Measurements from ENCODE around the gene ZG16. TPM values are rescaled to one million over a fixed set of nuclear protein-coding genes. Genes with fewer than 3 reads are reported as not detected.
A peak's percentile ranks its signal among the peaks of the same experiment; 100 is the strongest.

ZG16 gene
- total RNA-seq, 1 donor from 2014 or later: not detected

DNA sequence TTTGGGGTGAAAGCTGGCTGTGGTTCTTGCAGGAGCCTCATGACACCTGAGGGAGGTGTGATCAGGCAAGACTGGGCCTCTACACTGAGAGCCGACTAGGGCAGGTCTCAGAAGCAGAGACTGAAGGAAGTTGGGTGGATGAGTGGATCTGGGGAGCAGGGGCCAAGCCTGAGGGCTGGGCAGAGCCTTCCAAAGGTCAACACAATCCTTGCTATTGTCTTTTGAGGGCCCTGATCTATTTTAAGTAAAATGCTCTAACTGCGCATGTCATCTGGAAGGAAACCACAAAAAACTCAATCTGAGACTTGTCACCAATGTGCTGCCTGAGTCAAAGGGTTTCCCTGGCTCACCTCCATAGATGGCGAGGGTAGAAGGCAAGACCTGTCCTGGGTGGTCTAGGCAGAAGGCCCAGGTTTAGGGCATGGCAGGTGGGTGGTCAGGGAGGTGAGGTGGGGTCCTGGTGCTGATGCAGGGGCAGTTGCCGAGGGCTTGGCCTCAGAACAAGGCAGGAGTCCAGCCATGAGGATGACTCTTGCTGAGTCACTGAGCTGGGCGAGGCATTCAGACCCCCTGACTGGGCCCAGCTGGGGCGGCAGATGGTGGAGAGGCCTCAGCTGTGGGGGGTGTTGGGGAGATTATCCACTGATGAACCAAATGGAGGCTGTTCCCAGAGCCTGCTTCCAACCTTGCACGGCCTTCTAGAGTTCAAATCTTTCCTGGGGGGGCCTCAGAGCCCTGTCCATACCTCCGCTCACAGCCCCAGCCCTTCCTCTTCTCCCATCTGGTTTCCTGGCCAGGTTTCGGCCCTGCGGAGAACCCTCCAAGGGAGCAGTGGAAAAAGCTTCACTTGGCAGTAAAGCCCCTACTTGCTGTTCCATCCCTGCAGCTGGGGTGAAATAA, 47.3 kb downstream of the ZG16 start:
- Histone ChIP-seq H3K4me3 (peak overlapping the region; percentile 19), H3K36me3 (peaks cover 14% of the 10 kb centered on the region), H3K9me3 (no peaks in the 10 kb centered on the region), H3K4me1 (peaks cover 90% of the 10 kb centered on the region), H3K27ac (peak overlapping the region; percentile 89), H3K27me3 (ENCODE audit: low read depth) (no peaks in the 10 kb centered on the region)
- no peak for ATAC-seq
- TF ChIP-seq, protein P1, sequence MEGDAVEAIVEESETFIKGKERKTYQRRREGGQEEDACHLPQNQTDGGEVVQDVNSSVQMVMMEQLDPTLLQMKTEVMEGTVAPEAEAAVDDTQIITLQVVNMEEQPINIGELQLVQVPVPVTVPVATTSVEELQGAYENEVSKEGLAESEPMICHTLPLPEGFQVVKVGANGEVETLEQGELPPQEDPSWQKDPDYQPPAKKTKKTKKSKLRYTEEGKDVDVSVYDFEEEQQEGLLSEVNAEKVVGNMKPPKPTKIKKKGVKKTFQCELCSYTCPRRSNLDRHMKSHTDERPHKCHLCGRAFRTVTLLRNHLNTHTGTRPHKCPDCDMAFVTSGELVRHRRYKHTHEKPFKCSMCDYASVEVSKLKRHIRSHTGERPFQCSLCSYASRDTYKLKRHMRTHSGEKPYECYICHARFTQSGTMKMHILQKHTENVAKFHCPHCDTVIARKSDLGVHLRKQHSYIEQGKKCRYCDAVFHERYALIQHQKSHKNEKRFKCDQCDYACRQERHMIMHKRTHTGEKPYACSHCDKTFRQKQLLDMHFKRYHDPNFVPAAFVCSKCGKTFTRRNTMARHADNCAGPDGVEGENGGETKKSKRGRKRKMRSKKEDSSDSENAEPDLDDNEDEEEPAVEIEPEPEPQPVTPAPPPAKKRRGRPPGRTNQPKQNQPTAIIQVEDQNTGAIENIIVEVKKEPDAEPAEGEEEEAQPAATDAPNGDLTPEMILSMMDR (IDR thresholded peaks at IDR 0.05): no peak
- DNase-seq: no peak
- intact Hi-C loops (cut with DNase I): no loop called here

DNA sequence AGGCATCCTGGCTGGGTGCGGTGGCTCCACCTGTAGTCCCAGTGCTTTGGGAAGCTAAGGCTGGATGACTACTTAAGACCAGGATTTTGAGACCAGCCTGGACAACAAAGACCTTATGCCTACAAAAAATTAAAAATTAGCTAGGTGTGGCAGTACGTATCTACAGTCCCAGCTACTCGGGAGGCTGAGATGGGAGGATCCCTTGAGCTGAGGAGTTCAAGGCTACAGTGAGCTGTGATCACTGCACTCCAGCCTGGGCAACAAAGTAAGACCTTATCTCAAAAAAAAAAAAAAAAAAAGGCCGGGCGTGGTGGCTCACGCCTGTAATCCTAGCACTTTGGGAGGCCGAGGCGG, 48.3 kb downstream of the ZG16 start:
- no peak overlapping the region for H3K4me3 ChIP-seq
- peak overlapping the region; percentile 89 for H3K27ac ChIP-seq
- H3K27me3 ChIP-seq (ENCODE audit: low read depth): no peaks in the 10 kb centered on the region
- H3K36me3 ChIP-seq: peaks cover 23% of the 10 kb centered on the region
- TF ChIP-seq, protein P1 (IDR thresholded peaks at IDR 0.05): no peak
- ATAC-seq (no peak), DNase-seq (no peak)
- no peaks in the 10 kb centered on the region for H3K9me3 ChIP-seq
- peaks cover 86% of the 10 kb centered on the region for H3K4me1 ChIP-seq
- intact Hi-C loops (cut with DNase I): no loop called here

DNA sequence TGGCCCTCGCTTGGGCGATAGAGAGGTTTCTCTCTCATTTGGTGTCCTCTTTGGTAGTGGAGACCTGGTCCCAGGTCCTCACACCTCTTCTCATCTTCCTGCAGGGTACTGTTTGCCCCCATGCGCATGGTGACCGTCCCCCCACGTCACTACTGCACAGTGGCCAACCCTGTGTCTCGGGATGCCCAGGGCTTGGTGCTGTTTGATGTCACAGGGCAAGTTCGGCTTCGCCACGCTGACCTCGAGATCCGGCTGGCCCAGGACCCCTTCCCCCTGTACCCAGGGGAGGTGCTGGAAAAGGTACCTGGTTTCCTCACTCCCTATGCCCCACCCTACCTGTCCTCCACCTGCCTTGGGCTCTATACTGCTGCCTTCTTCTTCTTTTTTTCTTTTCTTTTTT, 52.7 kb downstream of the ZG16 start:
- TF ChIP-seq, protein P1 (IDR thresholded peaks at IDR 0.05): no peak
- H3K9me3 ChIP-seq: no peaks in the 10 kb centered on the region
- DNase-seq: no peak
- intact Hi-C loops (cut with DNase I): no loop called here
- H3K4me1 ChIP-seq: peaks cover 42% of the 10 kb centered on the region
- H3K27ac ChIP-seq: no peak overlapping the region
- peaks cover 67% of the 10 kb centered on the region for H3K36me3 ChIP-seq
- H3K4me3 ChIP-seq: no peak overlapping the region
- no peaks in the 10 kb centered on the region for H3K27me3 ChIP-seq (ENCODE audit: low read depth)
- ATAC-seq: no peak

DNA sequence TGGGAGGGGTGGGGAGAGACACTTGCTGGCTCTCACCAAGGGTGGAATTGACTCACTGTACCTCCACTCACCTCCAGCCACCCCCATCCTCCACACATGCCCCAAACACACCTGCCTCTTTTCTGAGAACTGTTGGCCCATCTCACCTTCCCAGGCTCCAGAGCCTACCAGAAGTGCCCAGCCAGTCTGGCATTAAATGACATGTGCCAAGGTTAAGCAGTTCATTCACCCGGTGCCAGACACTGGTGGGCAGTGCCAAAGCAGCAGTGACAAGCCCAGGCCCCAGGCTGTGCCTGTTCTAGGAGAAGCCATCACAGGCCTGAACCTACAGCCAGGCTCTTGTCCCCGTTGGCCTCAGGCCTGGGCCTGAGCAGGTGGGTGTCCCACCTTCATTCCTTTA, 53.4 kb downstream of the ZG16 start:
- peaks cover 71% of the 10 kb centered on the region for H3K36me3 ChIP-seq
- H3K9me3 ChIP-seq: no peaks in the 10 kb centered on the region
- H3K27ac ChIP-seq: no peak overlapping the region
- intact Hi-C loops (cut with DNase I): no loop called here
- H3K4me1 ChIP-seq: peaks cover 34% of the 10 kb centered on the region
- no peak overlapping the region for H3K4me3 ChIP-seq
- ATAC-seq (no peak), DNase-seq (no peak)
- TF ChIP-seq, protein P1 (IDR thresholded peaks at IDR 0.05): no peak
- H3K27me3 ChIP-seq (ENCODE audit: low read depth): no peaks in the 10 kb centered on the region

Other genes starting within 250 kb of the ZG16 start
- gene SPN, start 115.0 kb upstream of the ZG16 start, total RNA-seq: 109 TPM
- 11.0 TPM for gene QPRT, start 99.1 kb upstream of the ZG16 start, total RNA-seq
- gene C16orf54, start 32.3 kb upstream of the ZG16 start, total RNA-seq: 11.2 TPM
- 21.8 TPM for gene KIF22, start 12.5 kb downstream of the ZG16 start, total RNA-seq
- gene MAZ, start 28.3 kb downstream of the ZG16 start, total RNA-seq: 169 TPM
- gene PRRT2, start 33.9 kb downstream of the ZG16 start, total RNA-seq: 3.2 TPM
- 18.1 TPM for gene PAGR1, start 37.9 kb downstream of the ZG16 start, total RNA-seq
- 248 TPM for gene MVP, start 42.2 kb downstream of the ZG16 start, total RNA-seq
- gene CDIPT, start 85.0 kb downstream of the ZG16 start, total RNA-seq: 75.4 TPM
- 10.7 TPM for gene SEZ6L2, start 121.3 kb downstream of the ZG16 start, total RNA-seq
- gene ASPHD1, start 122.2 kb downstream of the ZG16 start, total RNA-seq: 1.6 TPM
- gene KCTD13, start 148.0 kb downstream of the ZG16 start, total RNA-seq: 22.3 TPM
- 148 TPM for gene TMEM219, start 183.8 kb downstream of the ZG16 start, total RNA-seq
- 66.2 TPM for gene TAOK2, start 195.6 kb downstream of the ZG16 start, total RNA-seq
- gene HIRIP3, start 217.4 kb downstream of the ZG16 start, total RNA-seq: 22.1 TPM
- 58.4 TPM for gene INO80E, start 218.0 kb downstream of the ZG16 start, total RNA-seq
- gene DOC2A, start 232.8 kb downstream of the ZG16 start, total RNA-seq: 6.4 TPM
- gene C16orf92, start 244.9 kb downstream of the ZG16 start, total RNA-seq: not detected